ENCODE data around the gene PNMA5.
A peak's percentile ranks its signal among the peaks of the same experiment; 100 is the strongest.

The PNMA5 gene

GRCh38 chrX:152958524-152959465 is 35.1 kb downstream of the PNMA5 start:
- peak; percentile 93 for DNase-seq

GRCh38 chrX:152958047-152958446 is 35.9 kb downstream of the PNMA5 start:
- DNase-seq = no peak

GRCh38 chrX:152950786-152951185 is 43.1 kb downstream of the PNMA5 start:
- DNase-seq = no peak

- no peak for DNase-seq
Observed at GRCh38 chrX:152949114-152949513, 44.8 kb downstream of the PNMA5 start.

GRCh38 chrX:152946681-152947080 is 47.2 kb downstream of the PNMA5 start:
- no peak for DNase-seq

- DNase-seq = no peak
Observed at GRCh38 chrX:152945021-152945979, 48.6 kb downstream of the PNMA5 start.

GRCh38 chrX:152943826-152944225 is 50.1 kb downstream of the PNMA5 start:
- no peak for DNase-seq

- DNase-seq = no peak
Observed at GRCh38 chrX:152942077-152942442, 51.9 kb downstream of the PNMA5 start.

DNA sequence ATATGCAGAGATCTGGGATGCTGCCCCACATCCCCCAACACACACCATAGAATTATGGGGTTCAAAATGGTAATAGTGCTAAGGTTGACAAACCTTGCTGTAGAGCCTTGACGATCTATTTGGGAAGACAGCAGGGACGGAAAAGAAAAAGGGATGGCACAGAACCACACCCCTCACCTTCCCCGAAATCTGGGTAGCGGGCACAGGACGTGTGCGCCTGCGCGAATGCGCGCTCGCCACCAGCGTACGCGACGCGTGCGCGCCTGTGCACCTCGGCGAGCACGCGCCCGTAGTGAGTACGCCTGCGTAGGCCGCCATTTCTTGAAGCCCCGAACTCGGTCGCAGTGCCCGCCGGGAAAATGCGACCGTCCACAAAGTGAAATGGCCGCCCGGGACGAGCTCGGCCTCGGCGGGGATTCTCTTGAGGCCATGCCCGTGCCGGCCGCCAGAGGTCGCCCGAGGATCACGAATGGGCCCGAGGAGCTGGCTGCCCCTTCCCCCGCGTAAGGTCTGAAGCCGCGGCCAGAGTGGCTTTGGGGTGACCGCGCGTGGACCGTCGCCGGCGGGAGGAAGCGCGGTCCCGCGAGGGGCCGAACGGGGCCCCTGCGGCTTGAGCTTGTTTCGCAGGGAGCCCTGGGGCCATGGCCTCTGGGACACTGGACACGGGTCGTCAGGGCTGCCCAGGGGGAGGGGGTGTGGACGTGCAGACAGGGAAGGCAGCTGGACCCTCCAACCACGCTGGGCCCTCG is 52.4 kb downstream of the PNMA5 start:
- DNase-seq = peak; percentile 93
